ENCODE measurements around the gene ARHGEF35.
"Not testable (repeated sequence)": the region's sequence is repeated elsewhere in the genome, so short reads cannot be mapped to it uniquely, and the experiment has no call there.

ARHGEF35 gene

DNA sequence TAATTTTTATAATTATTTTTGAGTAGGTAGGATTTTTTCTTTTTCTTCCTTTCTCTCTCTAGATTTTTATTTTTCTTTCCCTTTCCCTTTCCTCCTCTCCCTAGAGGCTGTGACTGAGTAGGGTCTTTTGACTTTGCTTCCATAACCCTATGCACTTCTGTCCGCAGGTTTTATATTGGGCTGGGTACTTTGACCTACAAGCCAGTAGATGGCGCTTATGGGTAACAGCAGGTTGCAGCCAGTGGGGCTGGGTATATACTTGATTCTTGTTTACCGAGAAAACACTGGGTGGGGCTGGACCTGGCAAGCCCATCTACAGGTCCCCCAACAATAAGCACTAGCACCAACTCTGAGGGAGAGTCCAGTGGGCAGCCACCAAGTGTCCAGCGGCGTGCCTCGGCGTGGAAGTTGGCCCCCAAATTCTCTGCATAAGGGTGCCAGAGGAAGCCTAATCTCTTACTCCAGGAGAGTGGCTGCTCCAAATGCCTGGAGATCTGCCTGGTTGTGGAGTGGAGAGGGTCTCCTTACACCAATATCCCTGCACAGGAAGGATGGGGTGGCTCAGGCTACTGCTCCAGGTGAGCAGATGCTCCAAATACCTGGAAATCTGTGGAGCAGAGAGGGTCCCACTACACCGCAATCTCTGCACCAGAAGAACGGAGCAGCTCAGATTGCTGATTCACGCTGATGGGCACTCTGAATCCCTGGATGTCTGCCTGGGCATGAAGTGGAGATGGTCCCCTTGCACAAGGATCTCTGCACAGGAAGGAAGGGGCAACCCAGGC lies 17.1 kb downstream of the ARHGEF35 start:
- DNase-seq (ENCODE audit: low read depth in 2 of 2), result not testable (repeated sequence)

DNA sequence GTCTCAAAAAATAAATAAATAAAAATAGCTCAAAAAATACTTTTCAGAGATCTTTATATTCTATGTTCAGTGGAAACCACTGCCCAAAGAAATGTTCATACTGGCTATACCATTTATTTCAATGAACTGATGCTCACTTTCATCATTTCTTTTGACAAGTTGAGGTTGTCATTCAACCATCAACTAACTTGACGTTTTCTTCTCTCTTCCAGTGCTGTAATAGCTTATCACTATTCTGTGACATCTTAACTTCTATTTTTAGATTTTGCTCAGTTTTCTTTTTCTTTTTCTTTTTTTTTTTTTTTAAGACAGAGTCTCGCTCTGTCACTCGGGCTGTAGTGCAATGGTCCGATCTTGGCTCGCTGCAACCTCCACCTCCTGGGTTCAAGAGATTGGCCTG lies 21.0 kb downstream of the ARHGEF35 start:
- DNase-seq (ENCODE audit: low read depth in 2 of 2), result no peak

DNA sequence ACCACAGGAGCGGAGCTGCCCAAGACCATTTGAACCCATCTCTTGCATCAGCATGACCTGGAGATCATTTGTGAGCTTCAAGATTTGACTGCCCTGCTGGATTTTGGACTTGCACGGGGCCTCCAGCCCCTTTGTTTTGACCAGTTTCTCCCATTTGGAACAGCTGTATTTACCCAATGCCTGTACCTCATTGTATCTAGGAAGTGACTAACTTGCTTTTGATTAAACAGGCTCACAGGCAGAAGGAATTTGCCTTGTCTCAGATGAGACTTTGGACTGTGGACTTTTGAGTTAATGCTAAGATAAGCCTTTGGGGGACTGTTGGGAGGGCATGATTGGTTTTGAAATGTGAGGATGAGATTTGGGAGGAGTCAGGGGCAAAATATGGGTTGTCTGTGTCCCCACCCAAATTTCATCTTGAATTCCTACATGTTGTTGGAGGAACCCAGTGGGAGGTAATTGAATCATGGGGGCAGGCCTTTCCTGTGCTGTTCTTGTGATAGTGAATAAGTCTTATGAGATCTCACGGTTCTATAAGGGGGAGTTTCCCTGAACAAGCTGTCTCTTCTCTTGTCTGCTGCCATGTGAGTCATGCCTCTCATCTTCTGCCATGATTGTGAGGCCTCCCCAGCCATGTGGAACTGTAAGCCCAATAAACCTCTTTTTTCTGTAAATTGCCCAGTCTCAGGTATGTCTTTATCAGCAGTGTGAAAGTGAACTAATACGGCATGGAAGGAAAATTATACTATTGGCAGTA lies 23.9 kb downstream of the ARHGEF35 start:
- not testable (repeated sequence) for DNase-seq (ENCODE audit: low read depth in 2 of 2)

DNA sequence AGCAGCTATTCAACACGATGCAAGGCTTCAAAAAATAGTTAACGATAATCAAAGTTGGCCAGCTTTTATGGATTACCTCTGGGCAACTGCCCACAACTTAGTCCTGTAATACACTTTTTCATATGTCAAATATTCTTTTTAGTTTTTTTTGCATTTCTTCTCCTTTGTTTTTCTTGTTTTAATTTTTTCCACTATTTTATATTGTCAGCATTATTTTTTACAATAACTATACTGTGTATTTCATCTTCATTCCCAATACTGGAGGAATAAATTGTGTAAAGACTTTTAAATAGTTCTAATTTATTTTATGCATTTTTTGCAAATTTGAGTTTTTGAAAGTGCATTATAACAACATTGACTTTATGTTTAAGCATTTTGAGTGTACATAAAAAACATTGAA lies 30.8 kb downstream of the ARHGEF35 start:
- DNase-seq (ENCODE audit: low read depth in 2 of 2), result no peak

DNA sequence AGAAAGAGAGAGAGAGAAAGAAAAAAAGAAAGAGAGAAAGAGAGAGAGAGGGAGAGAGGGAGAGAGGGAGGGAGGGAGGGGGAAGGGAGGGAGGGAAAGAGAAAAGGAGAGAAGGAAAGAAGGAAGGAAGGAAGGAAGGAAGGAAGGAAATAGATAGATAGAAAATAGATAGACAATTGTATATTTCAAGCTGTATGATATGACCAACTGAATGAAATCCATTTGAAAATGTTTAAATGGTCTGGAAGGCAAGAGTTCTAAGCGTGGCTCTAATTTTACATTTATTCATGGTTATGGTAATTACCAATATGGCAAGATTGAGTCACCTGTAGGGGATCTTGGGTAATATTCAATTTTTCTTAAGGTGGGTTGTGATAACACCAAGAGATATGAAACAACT lies 36.8 kb downstream of the ARHGEF35 start:
- no peak for DNase-seq (ENCODE audit: low read depth in 2 of 2)

DNA sequence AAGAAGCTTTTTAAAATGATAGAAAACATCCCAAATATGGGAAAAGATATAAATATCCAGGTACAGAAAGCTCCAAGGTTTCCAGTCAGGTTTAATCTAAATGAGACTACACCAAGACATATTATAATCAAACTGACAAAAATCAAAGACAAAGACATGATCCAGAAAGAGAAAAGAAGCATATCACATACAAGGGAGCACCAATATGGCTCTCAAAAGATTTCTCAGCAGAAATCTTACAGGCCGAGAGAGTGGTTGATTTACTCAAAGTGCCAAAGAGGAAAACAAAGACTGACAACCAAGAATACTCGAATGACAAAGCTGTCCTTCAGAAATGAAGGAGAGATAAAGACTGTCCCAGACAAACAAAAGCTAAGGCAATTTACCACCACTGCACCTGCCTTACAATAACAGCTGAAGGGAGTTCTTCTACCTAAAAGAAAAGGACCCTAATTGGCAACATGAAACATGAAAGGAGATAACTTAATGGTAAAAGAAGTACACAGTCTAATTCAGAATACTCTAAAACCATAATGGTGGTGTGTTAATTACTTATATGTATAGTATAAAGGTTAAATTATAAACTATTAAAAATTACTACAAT lies 47.3 kb downstream of the ARHGEF35 start:
- DNase-seq (ENCODE audit: low read depth in 2 of 2), result no peak

DNA sequence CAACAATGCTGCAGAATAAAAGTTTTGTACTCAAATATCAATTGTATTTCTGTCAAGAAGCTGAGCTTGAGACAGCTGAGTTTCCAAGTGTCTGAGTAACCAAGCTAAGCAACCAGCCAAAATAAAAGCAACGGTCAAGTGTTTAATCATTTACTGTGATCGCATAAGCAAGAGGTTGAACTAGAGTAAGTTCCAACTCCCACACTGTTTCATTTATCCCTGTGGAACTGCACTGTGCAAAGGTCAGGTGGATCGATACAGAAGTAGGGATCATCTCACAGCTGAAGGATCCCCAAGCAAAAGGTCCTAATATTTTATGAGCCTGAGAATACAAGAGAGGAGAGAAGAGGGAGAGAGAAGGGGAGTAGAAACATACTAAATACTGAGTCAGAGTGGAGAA lies 51.2 kb downstream of the ARHGEF35 start:
- no peak for DNase-seq (ENCODE audit: low read depth in 2 of 2)

DNA sequence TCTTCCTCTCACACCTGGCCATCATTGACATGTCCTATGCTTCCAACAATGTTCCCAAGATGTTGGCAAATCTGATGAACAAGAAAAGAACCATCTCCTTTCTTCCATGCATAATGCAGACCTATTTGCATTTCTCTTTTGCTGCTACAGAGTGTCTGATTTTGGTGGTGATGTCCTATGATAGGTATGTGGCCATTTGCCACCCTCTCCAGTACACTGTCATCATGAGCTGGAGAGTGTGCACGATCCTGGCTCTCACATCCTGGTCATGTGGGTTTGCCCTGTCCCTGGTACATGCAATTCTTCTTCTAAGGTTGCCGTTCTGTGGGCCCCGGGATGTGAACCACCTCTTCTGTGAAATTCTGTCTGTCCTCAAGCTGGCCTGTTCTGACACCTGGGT lies 53.4 kb downstream of the ARHGEF35 start:
- no peak for DNase-seq (ENCODE audit: low read depth in 2 of 2)

DNA sequence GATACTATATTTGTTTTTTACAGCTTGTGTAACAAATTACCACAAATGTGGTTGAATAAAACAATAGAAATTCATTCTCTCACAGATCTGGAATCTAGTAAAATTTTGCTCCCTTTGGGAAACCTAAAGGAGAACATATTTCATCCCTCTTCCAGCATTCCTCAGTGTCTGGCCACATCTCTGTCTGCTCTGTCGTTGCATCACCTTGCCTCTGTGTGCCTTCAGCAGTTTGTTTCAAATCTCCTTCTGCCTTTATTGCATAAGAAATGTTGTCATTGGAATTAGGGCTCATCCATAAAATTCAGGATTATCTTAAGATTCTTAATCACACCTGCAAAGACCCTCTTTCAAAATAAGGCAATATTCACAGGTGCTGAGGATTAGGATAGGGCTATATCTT lies 58.1 kb downstream of the ARHGEF35 start:
- no peak for DNase-seq (ENCODE audit: low read depth in 2 of 2)
